ENCODE data around the gene ACLY. TPM values are rescaled to one million over a fixed set of nuclear protein-coding genes. Genes with fewer than 3 reads are reported as not detected.

ACLY gene
- 309 and 427 TPM in 2 replicates for total RNA-seq

GRCh38 chr17:41918314-41919164 is at the start of gene ACLY:
Gene ACLY (minus strand): TSS chr17:41918951. CDS start chr17:41913873, 5,078 bp downstream.

GRCh38 chr17:41966463-41967140 is 47.9 kb upstream of the ACLY start, which contains the start of gene CNP:
Gene CNP (plus strand): TSS chr17:41966795. CDS start chr17:41966885, 90 bp downstream.

GRCh38 chr17:41930009-41930832 is 11.5 kb upstream of the ACLY start, which contains the start of gene ODAD4:
Gene ODAD4 (plus strand): TSS chr17:41930617. CDS start chr17:41930724, 107 bp downstream.

GRCh38 chr17:41864836-41865595 is 53.7 kb downstream of the ACLY start, which contains the start of gene KLHL11:
Gene KLHL11 (minus strand): TSS chr17:41865423. CDS start chr17:41865370, 53 bp downstream.

GRCh38 chr17:41837761-41838538 is 80.8 kb downstream of the ACLY start, which contains the start of gene KLHL10:
Gene KLHL10 (plus strand): TSS chr17:41837825. CDS start chr17:41837933, 108 bp downstream.

GRCh38 chr17:41835800-41836549 is 82.8 kb downstream of the ACLY start, which contains the start of gene NT5C3B:
Gene NT5C3B (minus strand): TSS chr17:41836232. CDS start chr17:41836193, 39 bp downstream.

Small RNA genes lying within 50 kb of the gene (small RNA-seq; reads per million reads assigned to genes)
- not detected for gene AC125257.2

Other genes starting within 250 kb of the ACLY start
- gene EIF1, start 230.1 kb downstream of the ACLY start, total RNA-seq: 102 and 109 TPM in 2 replicates
- not detected in 2 replicates for gene GAST, start 206.6 kb downstream of the ACLY start, total RNA-seq
- 0.07 and 0.53 TPM in 2 replicates for gene HAP1, start 184.3 kb downstream of the ACLY start, total RNA-seq
- gene JUP, start 132.2 kb downstream of the ACLY start, total RNA-seq: 107 and 115 TPM in 2 replicates
- gene P3H4, start 107.0 kb downstream of the ACLY start, total RNA-seq: 40.0 and 52.8 TPM in 2 replicates
- gene FKBP10, start 105.9 kb downstream of the ACLY start, total RNA-seq: 129 and 131 TPM in 2 replicates
- 54.5 and 71.5 TPM in 2 replicates for gene NT5C3B, start 82.7 kb downstream of the ACLY start, total RNA-seq
- gene KLHL10, start 81.1 kb downstream of the ACLY start, total RNA-seq: not detected in 2 replicates
- 35.5 and 38.2 TPM in 2 replicates for gene KLHL11, start 53.5 kb downstream of the ACLY start, total RNA-seq
- gene ODAD4, start 11.7 kb upstream of the ACLY start, total RNA-seq: 0.13 and 0.36 TPM in 2 replicates
- gene CNP, start 47.8 kb upstream of the ACLY start, total RNA-seq: 61.8 and 67.2 TPM in 2 replicates
- gene DNAJC7, start 98.5 kb upstream of the ACLY start, total RNA-seq: 93.2 and 95.2 TPM in 2 replicates
- gene NKIRAS2, start 101.1 kb upstream of the ACLY start, total RNA-seq: 47.7 and 48.0 TPM in 2 replicates
- 0.07 and 0.13 TPM in 2 replicates for gene C17orf113, start 131.7 kb upstream of the ACLY start, total RNA-seq
- not detected in 2 replicates for gene ZNF385C, start 179.5 kb upstream of the ACLY start, total RNA-seq
- gene DHX58, start 193.8 kb upstream of the ACLY start, total RNA-seq: 3.9 and 5.9 TPM in 2 replicates
- 16.4 and 19.5 TPM in 2 replicates for gene KAT2A, start 202.4 kb upstream of the ACLY start, total RNA-seq
- not detected in 2 replicates for gene HSPB9, start 203.9 kb upstream of the ACLY start, total RNA-seq
- 114 and 162 TPM in 2 replicates for gene RAB5C, start 236.0 kb upstream of the ACLY start, total RNA-seq

All from thoracic aorta endothelial cell (primary cell).